Neural progenitor cell (in vitro differentiated cells): ENCODE data around the gene ARHGAP22. TPM values are rescaled to one million over a fixed set of nuclear protein-coding genes. Genes with fewer than 3 reads are reported as not detected.

Source experiments
- DNase-seq: peaks from one replicate; pipeline ENCODE4 v3.0.0-alpha.2; 2016; ENCODE audit warnings: low spot score
- H2AFZ ChIP-seq: fragments of 200-600 bp; sonication (generic); replicated peaks from 2 replicates; pipeline ENCODE4 v1.6.1; 2016; ENCODE audit warnings: antibody characterized with exemption
- H3F3A ChIP-seq: fragments of 200-600 bp; sonication (generic); 2 replicates; pipeline ENCODE4 v1.6.1; 2016; ENCODE audit warnings: antibody characterized with exemption, low read depth
- H3K27ac ChIP-seq: fragments of 200-600 bp; sonication (generic); 2 replicates; pipeline ENCODE4 v1.5.1; 2016; ENCODE audit warnings: mild to moderate bottlenecking
- H3K27me3 ChIP-seq: fragments of 200-600 bp; sonication (generic); 2 replicates; pipeline ENCODE4 v1.6.1; 2016; ENCODE audit warnings: mild to moderate bottlenecking, moderate library complexity
- H3K36me3 ChIP-seq: fragments of 200-600 bp; sonication (generic); 2 replicates; pipeline ENCODE4 v1.5.1; 2016
- H3K4me1 ChIP-seq: fragments of 200-600 bp; sonication (generic); 2 replicates; pipeline ENCODE4 v1.6.1; 2016; ENCODE audit warnings: mixed run types
- H3K4me2 ChIP-seq: fragments of 200-600 bp; sonication (generic); 2 replicates; pipeline ENCODE4 v1.6.1; 2016
- H3K4me3 ChIP-seq: fragments of 200-600 bp; sonication (generic); 2 replicates; pipeline ENCODE4 v1.5.1; 2016
- H3K79me2 ChIP-seq: fragments of 200-600 bp; sonication (generic); 2 replicates; pipeline ENCODE4 v1.6.1; 2016; ENCODE audit warnings: low read depth
- H3K9ac ChIP-seq: fragments of 200-600 bp; sonication (generic); 2 replicates; pipeline ENCODE4 v1.6.1; 2016
- H3K9me3 ChIP-seq: fragments of 200-600 bp; sonication (generic); 2 replicates; pipeline ENCODE4 v1.5.1; 2016; ENCODE audit warnings: low read depth
- H4K20me1 ChIP-seq: fragments of 200-600 bp; sonication (generic); 2 replicates; pipeline ENCODE4 v1.6.1; 2016; ENCODE audit warnings: low read depth
- H3K27ac Mint-ChIP-seq: 3 replicates; pipeline ENCODE4 v1.8.0; 2021; ENCODE audit warnings: mixed read lengths
- H3K27me3 Mint-ChIP-seq: 2 replicates; pipeline ENCODE4 v1.8.0; 2022; ENCODE audit warnings: low read depth, mild to moderate bottlenecking, inconsistent platforms, moderate library complexity, mixed read lengths; ENCODE audit not compliant: insufficient read depth
- H3K36me3 Mint-ChIP-seq: 3 replicates; pipeline ENCODE4 v1.8.0; 2021; ENCODE audit warnings: mixed read lengths
- H3K4me1 Mint-ChIP-seq: 3 replicates; pipeline ENCODE4 v1.8.0; 2021; ENCODE audit warnings: mixed read lengths
- H3K4me3 Mint-ChIP-seq: 3 replicates; pipeline ENCODE4 v1.8.0; 2021; ENCODE audit warnings: mild to moderate bottlenecking, moderate library complexity, mixed read lengths
- H3K9me3 Mint-ChIP-seq: 3 replicates; pipeline ENCODE4 v1.8.0; 2020; ENCODE audit warnings: mixed read lengths
- CTCF ChIP-seq: fragments of 200-600 bp; sonication (generic); IDR thresholded peaks from 2 replicates; pipeline ENCODE4 v1.5.1; 2017; ENCODE audit warnings: antibody characterized with exemption, mild to moderate bottlenecking
- EZH2 ChIP-seq: fragments of 200-600 bp; sonication (generic); IDR thresholded peaks from 2 replicates; pipeline ENCODE4 v1.6.1; 2017; ENCODE audit warnings: antibody characterized with exemption, mild to moderate bottlenecking, moderate library complexity
- EZH2phosphoT487 ChIP-seq: fragments of 200-600 bp; sonication (generic); IDR thresholded peaks from 2 replicates; pipeline ENCODE4 v1.6.1; 2017; ENCODE audit warnings: antibody characterized with exemption
- total RNA-seq: library from RNA; depleted of rRNA; stranded (reverse); fragments of >200 nt; gene quantifications from 2 replicates; pipeline ENCODE4 v1.2.3, GENCODE V29; 2015; ENCODE audit warnings: low replicate concordance

The ARHGAP22 gene
- total RNA-seq, 1 donor from 2014 or later: 1.7 TPM

DNA sequence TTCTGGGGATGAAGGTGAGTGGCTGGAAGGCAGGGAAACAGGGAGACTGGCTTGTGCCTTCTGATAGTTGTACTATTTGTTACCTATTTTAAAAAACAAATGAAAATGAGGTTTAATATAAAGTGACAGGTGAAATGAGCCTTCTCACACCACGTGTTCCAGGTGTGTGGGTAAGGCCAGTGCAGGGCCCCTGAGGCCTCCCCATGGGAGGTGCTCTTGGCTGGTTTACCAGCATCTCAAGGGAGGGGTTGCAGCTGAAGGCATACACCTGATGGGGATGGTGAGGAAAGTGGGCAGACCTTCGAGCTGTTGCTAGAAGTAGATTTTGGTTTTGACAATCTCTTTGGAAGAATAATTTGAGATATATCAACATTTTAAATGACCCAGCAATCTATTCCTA, 103.6 kb downstream of the ARHGAP22 start:
- Histone ChIP-seq H2AFZ (no peak overlapping the region), H3K4me1 (peaks cover 6% of the 10 kb centered on the region), H4K20me1 (no peaks in the 10 kb centered on the region), H3K9ac (no peak overlapping the region), H3K27ac (no peak overlapping the region), H3K9me3 (no peaks in the 10 kb centered on the region), H3K27me3 (no peaks in the 10 kb centered on the region), H3F3A (no peaks in the 10 kb centered on the region), H3K36me3 (no peaks in the 10 kb centered on the region), H3K4me2 (no peak overlapping the region), H3K79me2 (no peaks in the 10 kb centered on the region), H3K4me3 (no peak overlapping the region)
- no peak for DNase-seq
- Mint-ChIP-seq H3K4me1 (peaks cover 2% of the 10 kb centered on the region), H3K9me3 (no peaks in the 10 kb centered on the region), H3K27me3 (peaks cover 6% of the 10 kb centered on the region), H3K36me3 (no peaks in the 10 kb centered on the region), H3K27ac (no peak overlapping the region), H3K4me3 (no peak overlapping the region)
- TF ChIP-seq EZH2phosphoT487: no peak
- TF ChIP-seq EZH2: no peak
- TF ChIP-seq CTCF: no peak

GRCh38 chr10:48500771-48501170, 104.1 kb downstream of the ARHGAP22 start:
- H4K20me1 ChIP-seq: no peaks in the 10 kb centered on the region
- no peaks in the 10 kb centered on the region for H3K79me2 ChIP-seq
- H3K9ac ChIP-seq: no peak overlapping the region
- Mint-ChIP-seq H3K4me3 (no peak overlapping the region), H3K27ac (no peak overlapping the region), H3K9me3 (no peaks in the 10 kb centered on the region), H3K4me1 (peaks cover 2% of the 10 kb centered on the region), H3K27me3 (peaks cover 6% of the 10 kb centered on the region), H3K36me3 (no peaks in the 10 kb centered on the region)
- no peak for DNase-seq
- no peak overlapping the region for H3K27ac ChIP-seq
- H3K4me1 ChIP-seq: peaks cover 6% of the 10 kb centered on the region
- no peak overlapping the region for H2AFZ ChIP-seq
- H3K4me2 ChIP-seq: no peak overlapping the region
- H3K4me3 ChIP-seq: no peak overlapping the region
- no peaks in the 10 kb centered on the region for H3K27me3 ChIP-seq
- H3K36me3 ChIP-seq: no peaks in the 10 kb centered on the region
- TF ChIP-seq EZH2: no peak
- H3K9me3 ChIP-seq: no peaks in the 10 kb centered on the region
- H3F3A ChIP-seq: no peaks in the 10 kb centered on the region

- Mint-ChIP-seq H3K36me3 (no peaks in the 10 kb centered on the region), H3K4me1 (no peaks in the 10 kb centered on the region), H3K27ac (no peak overlapping the region), H3K4me3 (no peak overlapping the region), H3K27me3 (peaks cover 7% of the 10 kb centered on the region), H3K9me3 (no peaks in the 10 kb centered on the region)
- H3K27me3 ChIP-seq: no peaks in the 10 kb centered on the region
- TF ChIP-seq CTCF: no peak
- TF ChIP-seq EZH2phosphoT487: no peak
- no peak for TF ChIP-seq EZH2
- no peaks in the 10 kb centered on the region for H3K79me2 ChIP-seq
- no peak overlapping the region for H3K4me3 ChIP-seq
- H3K4me1 ChIP-seq: peaks cover 2% of the 10 kb centered on the region
- H3F3A ChIP-seq: no peaks in the 10 kb centered on the region
- H3K9me3 ChIP-seq: no peaks in the 10 kb centered on the region
- no peaks in the 10 kb centered on the region for H3K36me3 ChIP-seq
- no peak overlapping the region for H3K27ac ChIP-seq
- no peaks in the 10 kb centered on the region for H4K20me1 ChIP-seq
- H2AFZ ChIP-seq: no peak overlapping the region
- no peak overlapping the region for H3K9ac ChIP-seq
- no peak for DNase-seq
- H3K4me2 ChIP-seq: no peak overlapping the region
These were observed 105.8 kb downstream of the ARHGAP22 start for GRCh38 chr10:48498940-48499510.
